NCI-H187 treated with DMSO at 0.1 percent for 48 hours (cell line): Measurements from ENCODE around the gene SUSD3.

Experiments
- DNase-seq: peaks from one replicate; lab custom pipeline; 2025; lab: John Stamatoyannopoulos, UW

Gene SUSD3

DNA sequence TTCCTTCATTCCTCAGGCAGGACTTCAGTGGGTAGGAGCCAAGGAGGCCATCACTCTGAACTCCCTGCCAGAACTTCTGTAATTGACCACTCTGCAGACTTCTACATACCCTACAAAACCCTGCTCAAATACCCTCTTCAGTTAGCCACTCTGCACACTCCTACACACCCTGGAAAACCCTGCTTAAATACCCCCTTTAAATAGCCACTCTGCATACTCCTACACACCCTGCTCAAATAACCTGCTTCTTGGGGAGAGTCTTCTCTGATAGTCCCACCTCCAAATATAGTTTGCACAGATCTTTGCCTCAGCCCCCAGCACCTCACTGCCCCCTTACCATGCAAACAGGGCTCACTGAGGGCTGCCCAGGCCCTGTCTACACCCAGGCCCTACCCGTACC, 18.9 kb downstream of the SUSD3 start:
- no peak for DNase-seq

DNA sequence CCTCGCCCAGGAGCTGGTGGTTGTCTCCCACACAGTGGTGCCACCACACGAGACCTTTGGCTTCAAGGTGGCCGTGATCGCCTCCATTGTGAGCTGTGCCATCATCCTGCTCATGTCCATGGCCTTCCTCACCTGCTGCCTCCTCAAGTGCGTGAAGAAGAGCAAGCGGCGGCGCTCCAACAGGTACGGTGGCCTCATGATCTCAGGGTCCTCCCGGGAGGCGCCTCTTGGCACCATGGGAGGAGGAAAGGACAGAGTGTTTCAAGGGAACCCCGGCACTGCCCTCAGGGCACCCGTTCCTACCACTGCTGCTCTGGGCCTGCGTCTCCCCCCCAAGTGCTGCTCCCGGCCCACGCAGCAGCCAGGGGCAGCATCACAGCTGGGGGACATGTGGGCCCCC, 19.3 kb downstream of the SUSD3 start:
- no peak for DNase-seq

DNA sequence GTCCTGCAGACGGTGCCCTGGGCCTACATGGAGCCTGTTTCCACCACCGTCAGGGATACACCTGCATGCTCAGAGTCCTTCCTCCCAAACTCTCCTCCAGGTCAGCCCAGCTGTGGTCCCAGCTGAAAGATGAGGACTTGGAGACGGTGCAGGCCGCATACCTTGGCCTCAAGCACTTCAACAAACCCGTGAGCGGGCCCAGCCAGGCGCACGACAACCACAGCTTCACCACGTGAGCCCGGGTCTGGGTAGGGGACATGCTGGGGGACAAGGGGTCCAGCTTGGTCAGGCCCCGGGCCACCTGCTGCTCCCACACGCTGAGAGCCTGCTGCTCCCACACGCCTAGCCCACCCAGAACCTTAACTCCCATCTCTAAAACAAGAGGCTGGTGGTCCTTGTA, 20.9 kb downstream of the SUSD3 start:
- no peak for DNase-seq

DNA sequence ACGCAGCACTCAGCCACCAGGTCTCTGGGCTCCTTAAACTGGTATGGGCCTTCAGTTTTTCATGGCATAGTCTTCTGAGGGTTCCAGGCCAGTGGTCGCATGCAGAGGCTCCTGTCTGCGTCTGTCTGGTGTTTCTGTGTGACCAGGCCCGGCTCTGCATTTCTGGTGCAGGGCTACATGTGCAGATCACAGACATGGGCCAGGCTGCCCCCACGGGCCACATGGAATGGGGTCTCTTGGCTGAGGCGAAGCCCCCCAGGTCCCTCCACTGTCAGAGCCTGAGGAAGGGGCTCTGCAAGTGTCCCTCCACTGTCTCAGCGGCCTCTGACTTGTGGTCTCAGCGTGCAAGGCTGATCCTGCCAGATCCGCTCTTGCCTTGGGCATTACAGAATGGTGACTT, 21.9 kb downstream of the SUSD3 start:
- DNase-seq: no peak

DNA sequence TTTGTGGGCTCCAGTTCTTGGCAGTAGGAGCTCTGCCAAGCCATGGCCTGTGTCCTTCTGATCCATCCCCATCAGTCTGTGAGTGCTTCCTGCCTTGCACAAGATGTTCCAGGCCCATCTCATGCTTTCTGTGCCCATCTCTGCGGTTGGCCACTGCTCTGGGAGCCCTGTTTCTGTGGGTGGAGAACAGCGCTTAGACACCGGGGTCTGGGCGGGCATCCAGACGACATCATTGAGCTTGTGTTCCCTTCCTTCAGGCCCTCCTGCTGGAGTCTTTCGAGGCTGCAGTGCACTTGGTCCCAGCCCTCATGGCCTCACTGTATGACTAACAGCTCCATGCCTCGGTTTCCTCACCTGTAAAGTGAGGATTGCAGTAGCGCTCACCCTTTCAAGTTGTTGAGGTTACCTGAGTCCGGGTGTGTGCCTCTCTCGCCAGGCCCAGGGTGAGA, 22.6 kb downstream of the SUSD3 start:
- no peak for DNase-seq

DNA sequence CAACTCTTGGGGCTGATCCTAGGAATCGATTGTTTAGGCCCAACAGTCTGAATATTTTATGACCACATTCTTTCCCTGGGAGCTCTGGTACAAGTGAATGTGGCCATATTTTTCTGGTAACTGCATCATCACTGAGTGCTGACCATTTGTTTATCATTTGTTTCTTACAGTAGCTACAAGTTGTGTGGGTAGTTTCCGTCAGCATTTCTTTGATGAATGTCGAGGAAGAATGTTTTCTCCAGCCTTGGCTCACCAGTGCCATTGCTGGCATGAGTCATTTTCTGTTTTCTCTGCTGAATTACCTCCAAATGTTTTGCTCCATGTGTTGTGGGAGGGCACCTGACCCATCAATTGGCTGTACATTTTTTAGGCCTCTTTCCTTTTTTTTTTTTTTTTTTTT, 23.4 kb downstream of the SUSD3 start:
- no peak for DNase-seq

DNA sequence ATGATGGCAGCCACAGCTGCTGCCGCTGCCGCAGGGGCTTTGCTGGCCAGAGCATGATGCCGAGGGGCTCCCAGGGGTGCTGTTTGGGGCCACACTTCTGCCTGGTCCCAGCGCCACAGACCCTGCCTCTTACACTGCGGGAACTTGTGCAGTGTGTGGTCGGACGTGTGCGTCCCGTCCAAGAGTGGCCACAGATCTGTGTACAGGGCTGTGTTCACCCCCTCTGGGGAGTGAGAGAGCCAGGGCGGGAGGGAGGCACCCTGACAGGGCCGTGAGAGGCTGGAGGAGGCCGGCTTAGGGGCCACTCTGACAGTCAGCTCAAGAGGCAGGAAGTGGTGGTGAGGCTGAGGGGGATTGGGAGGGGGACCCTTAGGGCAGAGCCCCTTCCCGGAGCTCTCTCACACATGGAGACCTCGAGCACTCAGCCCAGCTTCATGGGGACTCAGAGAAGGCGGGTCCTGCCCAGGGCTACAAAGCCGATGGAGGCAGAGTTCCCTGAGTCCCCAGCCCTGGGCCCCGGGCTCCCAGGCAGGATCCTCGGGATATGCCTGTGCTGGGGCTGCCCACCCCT, 24.4 kb downstream of the SUSD3 start:
- no peak for DNase-seq

DNA sequence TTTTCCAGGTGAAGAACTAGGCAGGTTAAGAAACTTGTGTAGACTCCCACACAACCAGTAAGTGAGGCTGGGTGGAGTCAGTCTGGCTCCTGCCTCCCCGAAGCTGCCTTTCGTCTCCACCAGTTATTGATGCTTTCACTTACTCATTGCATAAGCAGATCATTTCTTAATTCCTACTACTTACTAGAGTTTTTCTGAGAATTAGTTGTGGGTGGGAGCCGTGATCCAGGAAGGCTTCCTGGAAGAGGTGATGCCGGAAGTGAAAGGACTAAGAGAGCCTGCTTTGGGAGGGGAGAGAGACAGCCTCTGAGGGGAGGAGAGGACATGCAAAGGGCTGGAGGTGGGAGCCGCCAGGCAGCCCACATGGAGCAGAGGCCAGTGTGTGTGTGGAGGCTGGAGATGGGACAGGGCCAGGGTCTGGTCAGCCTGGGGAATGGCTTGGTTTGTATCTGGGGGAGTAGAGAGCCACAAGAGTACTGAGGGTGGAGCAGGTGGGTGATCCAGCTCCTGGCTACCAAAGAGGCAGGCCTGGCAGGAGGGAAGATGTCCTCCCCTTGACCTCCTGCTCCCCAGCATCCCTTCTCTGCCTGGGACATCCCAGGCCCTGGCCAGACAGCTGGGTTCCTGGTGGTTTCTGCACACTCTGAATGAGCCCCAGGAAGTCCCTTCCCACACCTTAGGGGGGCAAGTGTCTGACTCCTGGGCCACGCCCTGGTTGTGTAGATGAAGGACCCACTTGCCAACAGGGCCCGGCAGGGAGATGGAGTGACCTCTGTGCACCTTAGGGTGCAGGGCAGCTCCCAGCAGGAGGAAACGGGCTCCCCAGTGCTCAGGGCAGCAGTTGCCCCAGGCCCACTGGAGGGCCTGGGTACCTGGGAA, 25.3 kb downstream of the SUSD3 start:
- DNase-seq: no peak

DNA sequence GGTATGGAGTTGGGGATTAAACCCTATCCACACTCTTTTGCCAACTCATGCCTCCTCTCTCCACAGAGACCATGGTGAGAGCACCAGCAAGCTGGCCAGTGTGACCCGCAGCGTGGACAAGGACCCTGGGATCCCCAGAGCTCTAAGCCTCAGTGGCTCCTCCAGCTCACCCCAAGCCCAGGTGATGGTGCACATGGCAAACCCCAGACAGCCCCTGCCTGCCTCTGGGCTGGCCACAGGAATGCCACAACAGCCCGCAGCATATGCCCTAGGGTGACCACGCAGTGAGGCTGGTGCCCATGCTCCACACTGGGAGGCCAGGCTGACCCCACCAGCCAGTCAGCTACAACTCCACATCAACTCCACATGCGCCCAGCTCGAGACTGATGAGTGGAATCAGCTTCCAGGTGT, 26.0 kb downstream of the SUSD3 start:
- no peak for DNase-seq

DNA sequence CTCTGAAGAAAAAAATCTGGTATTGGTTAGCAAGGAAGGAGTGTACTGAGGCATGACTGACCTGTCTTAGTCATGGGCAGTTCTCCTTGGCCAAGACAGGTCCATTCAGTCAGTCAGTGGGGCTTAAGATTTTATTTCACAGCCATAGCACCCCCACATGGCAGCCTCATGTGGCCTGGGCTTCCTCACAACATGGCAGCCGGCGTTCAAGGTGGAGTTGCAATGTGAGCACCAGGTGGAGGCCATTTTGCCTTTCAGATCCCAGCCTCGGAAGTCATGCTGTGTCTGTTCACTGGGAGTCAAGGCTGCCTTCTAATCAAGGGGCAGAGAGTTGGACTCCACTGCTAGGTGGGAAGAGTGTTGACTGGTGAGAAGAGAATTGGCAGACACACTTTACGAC, 27.2 kb downstream of the SUSD3 start:
- DNase-seq: no peak

DNA sequence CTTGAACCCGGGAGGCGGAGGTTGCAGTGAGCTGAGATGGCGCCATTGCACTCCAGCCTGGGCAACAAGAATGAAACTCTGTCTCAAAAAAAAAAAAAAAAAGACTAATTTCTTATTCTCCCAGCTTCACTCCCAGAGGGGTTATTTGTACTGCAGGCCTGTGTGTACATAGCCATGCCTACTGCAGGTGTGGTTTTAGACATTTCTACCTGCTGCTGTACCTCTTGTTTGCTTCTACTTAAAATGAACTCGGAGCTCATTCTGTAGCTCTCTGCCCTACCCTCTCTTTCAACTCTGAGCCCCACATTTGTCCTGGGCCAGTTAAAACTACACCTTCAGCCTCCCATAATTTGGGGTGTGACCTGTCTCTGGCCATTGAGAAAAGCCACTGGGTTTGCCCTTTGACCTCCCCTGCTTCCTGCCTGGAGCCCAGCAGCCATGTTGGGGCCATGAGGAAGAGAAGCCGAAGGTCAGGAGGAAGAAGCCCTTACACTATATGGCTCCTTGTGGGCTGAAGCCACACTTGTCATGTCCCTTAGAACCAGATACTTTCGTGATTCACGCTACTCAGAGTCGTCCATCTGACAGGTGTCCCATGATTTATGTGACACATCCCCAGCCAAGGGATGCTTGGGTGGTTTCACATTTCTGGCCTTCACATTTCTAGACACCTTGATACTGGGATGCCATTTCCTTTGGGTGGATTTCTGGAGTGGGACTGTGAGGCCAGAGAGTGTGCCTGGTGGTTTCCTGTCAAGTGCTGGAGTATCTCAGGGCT, 28.1 kb downstream of the SUSD3 start:
- DNase-seq: no peak

DNA sequence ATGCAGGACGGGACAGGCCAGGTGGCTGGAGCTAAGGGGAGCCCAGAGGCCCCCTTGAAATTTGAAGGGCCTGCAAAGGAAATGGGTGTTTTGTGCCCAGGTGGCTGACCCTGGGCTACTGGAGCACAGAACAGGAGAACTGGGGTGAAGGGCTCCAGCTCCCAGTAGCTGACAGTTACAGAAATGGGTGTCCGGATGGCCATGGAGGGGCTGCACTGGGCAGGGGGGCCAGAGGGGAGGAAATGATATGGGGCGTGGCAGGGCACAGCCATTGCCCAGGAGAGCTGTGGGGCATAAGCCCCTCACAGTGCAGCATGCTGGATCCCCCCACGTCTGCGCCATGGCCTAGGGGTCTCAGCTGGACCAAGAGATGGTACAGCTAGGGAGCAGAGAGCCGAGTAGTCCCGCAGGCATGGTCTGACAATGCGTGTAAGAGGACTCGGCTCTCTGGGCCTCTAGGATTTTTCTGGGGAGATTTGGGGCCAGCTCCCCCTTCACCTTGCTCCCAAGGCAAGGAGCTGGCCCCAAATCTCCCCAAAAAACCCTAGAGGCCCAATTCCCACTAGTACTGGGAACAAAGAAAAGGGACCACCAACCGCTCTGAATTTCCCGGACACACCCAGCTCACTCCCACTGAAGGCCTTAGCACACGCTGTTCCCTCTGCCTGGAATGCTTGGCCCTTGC, 29.6 kb downstream of the SUSD3 start:
- no peak for DNase-seq

DNA sequence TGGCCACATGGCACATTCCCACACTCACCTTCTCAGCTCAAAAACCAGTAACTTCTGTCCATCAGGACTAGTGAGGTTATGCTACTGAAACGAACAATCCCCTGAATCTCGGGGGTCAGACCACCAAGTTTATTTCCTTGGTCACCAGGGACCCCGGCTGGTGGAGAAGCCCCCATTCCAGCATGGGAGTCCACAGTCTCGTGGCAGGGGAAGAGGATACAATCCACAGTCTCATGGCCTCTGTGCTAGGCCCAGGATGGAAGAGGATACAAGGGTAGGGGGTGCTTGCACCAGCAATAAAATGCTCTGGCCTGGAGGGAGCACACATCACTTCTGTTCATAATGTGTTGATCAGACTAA, 30.1 kb downstream of the SUSD3 start:
- no peak for DNase-seq

DNA sequence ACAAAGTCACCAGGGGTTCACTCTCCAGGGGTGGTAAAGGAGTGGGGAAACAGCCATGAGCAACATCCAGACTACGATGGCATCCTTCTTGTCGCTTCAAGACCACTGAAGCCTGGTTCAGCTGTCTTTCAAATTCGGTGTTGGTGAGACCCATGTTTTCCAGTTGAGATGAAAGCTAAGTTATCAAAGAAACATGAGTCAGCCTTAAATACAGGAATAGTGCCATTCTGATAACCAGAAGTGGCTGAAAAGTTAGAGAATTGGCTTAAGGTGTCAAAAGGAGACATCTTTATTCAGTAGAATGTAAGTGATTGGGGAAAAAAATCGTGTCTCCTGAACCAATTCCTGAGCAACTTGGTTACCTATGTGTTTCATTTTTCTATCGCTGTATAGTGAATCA, 30.5 kb downstream of the SUSD3 start:
- no peak for DNase-seq

DNA sequence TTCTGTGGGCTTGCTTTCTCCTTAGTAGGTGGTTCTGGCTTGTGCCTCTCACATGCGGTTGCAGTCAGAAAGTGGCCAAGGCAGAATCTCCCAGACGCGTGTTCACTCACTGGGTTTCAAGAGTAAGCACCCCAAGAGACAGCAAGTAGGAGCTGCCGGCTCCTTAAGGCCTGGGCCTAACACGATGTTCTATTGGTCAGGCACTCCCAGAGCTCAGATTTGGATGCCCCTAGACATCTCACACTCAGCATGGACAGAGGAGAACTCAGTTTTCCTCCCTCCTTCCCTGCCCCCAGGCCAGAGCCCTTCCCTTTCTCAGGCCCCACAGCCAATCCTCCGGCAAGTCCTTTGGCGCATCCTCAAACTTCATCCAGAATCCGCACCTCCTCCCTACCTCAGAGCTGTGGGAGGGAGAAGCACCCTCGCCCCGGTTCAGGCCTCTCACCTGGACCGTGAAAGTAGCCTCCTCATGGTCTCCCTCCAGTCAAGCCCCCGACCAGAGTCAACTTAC, 31.0 kb downstream of the SUSD3 start:
- no peak for DNase-seq

DNA sequence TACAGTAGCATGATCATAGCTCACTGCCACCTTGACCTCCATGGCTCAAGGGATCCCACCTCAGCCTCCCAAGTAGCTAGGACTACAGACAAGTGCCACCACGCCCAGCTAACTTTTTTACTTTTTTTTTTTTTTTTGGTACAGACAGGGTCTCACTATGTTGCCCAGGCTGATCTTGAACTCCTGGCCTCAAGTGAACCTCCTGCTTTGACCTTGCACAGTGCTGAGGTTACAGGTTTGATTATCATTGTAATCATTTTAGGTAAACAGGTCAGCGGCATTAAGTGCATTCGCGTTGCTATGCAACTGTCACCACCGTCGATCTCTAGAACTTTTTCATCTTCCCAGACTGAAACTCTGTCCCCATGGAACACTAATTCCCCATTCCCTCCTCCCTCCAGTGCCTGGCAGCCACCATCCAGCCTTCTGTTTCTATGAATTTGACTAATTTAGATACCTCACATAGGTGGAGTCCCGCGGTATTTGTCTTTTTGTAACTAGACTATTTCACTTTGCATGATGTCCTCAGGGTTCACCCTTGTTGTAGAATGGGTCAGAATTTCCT, 31.7 kb downstream of the SUSD3 start:
- no peak for DNase-seq

DNA sequence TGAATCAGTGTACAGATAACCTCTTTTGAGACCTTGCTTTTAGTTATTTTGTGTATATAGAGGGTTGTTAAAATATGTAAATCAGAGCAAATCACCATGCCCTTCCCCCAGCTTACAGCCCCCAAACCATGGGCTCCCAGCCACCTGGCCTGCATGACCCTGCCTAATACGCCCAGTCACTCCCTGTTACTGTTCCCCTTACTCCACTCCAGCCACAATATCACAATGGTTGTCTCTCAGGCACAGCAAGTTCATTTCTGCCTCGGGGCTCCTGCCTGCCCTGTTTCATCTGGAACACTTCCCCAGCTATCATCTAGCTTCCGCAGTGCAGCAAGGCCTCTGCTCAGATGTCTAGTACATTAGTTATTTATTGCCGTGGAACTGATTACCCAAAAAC, 32.6 kb downstream of the SUSD3 start:
- no peak for DNase-seq

DNA sequence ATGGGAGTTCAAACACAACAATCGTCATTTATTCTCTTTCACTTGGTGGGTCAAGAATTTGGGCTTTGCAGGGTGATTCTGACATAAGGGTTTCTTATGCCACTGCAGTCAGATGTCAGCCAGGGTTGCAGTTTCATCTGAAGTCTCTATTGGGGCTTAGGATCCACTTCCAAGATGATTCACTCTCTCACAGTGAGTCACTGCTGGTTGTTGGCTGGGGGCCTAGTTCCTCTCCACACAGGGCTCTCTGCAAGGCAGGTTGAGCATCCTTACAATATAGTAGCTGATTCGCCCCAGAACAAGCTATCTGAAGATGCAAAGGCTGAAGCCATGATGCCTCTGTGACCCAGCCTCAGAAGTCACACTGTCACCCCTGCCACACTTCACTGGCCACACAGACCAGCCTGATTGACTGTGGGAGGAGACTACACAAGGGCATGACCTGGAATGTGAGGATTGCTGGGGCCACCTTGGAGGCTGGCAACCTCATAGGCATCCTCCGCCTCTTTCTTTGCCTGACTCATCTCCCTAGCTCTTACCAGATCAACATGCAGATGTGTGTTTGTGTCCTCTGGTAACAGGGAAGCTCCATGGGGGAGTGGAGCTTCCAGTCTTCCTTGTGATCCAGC, 33.1 kb downstream of the SUSD3 start:
- DNase-seq: no peak

DNA sequence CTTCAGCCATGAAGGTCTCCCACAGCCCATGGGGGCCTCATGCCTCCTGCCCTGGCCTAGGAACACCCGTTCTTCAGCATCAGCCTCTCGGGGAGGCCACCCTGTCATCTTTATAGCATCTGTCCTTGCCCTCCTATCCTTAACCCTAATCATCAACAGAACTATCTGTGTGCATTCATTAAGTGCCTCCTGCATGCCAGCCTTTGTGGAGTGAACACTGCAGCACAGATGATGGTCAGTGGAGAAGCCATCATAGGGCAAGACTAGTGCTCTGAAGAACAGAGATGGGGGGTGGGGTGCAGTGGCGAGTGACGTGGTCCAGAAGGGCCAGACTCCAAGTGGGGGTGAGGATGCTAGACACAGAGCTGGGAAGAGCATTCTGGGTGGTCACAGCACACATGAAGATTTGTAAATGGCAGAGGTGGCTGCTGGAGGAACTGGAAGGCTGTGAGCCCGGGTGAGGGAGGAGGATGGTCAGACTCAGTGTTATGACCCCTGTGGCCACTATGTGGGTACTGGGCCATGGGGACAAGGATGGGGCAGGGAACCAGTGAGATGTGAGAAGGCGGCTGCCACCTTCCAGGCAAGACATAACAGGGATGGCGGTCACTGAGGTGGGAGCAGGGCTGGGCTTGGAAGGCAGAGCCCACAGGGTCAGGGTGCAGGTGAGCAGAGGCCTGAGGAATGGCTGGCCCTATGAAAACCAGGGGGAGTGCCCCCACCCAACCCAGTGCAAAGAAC, 33.9 kb downstream of the SUSD3 start:
- no peak for DNase-seq

DNA sequence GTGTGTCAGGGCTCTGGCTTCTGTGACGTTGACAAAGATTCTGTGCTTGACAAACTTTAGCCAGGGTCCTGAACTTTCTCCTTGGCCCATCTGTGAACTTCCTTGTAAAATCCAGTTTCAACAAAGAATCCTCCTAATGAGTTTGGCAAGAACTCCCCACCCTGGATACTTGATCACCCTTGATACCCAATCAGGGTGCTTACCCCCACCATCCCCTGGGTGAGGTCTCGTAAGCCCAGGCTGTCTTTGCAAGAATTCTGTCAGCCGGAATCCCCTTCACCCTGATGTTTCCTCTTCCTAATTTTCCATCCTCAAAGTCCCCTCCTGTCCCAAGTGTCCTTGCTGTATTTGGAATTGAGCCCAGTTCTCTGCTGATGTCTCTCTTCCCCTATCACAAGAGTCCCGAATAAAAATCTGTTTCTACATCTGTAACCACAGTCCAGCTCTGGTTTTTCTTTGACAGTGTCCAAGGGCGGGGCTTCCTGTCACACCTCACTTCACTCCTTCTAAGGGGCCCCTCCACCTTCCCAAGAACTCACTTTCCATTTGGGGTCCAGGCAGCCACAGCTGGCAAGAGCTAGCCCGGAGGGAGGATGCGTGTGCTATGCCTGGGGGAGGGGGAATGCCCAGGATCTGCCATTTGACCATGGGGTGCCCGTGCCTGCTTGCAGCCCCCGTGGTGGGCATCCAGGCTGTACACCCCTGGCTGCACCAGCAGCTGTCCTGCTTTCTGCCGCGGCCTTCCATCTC, 34.8 kb downstream of the SUSD3 start:
- DNase-seq: no peak
